ENCODE data around the gene TTC12.

Gene TTC12

DNA sequence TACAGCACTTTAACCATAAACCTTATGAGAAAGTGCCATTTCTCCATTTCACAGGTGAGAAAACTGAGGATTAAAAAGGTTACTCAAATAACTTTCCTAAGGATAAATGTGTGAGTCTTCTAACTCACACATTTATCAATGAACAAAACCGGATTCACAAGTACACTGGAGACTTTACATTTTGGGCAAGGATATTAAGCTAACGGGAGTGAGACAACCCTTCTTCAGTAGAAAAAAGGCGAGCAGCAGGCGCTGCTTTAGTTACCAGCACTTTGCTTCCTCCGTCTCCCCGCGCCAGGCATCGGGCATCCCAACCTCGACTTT lies 356 bp upstream of the TTC12 start:
- TF ChIP-seq, protein P1, sequence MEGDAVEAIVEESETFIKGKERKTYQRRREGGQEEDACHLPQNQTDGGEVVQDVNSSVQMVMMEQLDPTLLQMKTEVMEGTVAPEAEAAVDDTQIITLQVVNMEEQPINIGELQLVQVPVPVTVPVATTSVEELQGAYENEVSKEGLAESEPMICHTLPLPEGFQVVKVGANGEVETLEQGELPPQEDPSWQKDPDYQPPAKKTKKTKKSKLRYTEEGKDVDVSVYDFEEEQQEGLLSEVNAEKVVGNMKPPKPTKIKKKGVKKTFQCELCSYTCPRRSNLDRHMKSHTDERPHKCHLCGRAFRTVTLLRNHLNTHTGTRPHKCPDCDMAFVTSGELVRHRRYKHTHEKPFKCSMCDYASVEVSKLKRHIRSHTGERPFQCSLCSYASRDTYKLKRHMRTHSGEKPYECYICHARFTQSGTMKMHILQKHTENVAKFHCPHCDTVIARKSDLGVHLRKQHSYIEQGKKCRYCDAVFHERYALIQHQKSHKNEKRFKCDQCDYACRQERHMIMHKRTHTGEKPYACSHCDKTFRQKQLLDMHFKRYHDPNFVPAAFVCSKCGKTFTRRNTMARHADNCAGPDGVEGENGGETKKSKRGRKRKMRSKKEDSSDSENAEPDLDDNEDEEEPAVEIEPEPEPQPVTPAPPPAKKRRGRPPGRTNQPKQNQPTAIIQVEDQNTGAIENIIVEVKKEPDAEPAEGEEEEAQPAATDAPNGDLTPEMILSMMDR (IDR thresholded peaks at IDR 0.05; ENCODE audit: low read depth, low read length), result no peak
- peak overlapping the region; percentile 76 for H3K4me3 ChIP-seq (ENCODE audit: low read depth, low read length)

GRCh38 chr11:113315811-113316210 lies 1.4 kb downstream of the TTC12 start:
- TF ChIP-seq, protein P1 (IDR thresholded peaks at IDR 0.05; ENCODE audit: low read depth, low read length), result no peak
- H3K4me3 ChIP-seq (ENCODE audit: low read depth, low read length), result no peak overlapping the region

DNA sequence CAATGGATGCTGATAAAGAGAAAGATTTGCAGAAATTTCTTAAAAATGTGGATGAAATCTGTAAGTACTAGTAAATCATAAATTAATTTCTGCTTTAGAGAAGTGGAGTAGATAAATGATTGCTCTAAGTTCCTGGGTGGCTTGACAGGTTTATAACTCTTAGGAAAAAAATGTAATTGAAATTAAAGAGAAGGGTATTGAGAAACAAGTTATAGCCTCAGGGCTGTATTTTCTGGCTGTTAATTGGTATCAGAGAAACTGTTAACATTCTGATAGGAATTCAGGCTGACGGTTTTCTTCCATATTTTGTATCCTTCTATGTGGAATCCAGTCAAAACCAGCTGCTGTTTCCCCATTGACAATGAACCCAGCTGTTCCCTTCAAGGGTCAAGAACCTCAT lies 1.9 kb downstream of the TTC12 start:
- no peak overlapping the region for H3K4me3 ChIP-seq (ENCODE audit: low read depth, low read length)
- TF ChIP-seq, protein P1 (IDR thresholded peaks at IDR 0.05; ENCODE audit: low read depth, low read length), result no peak

- TF ChIP-seq, protein P1 (IDR thresholded peaks at IDR 0.05; ENCODE audit: low read depth, low read length), result no peak
- H3K4me3 ChIP-seq (ENCODE audit: low read depth, low read length), result no peak overlapping the region
Measured at GRCh38 chr11:113317339-113317738, 3.0 kb downstream of the TTC12 start.

DNA sequence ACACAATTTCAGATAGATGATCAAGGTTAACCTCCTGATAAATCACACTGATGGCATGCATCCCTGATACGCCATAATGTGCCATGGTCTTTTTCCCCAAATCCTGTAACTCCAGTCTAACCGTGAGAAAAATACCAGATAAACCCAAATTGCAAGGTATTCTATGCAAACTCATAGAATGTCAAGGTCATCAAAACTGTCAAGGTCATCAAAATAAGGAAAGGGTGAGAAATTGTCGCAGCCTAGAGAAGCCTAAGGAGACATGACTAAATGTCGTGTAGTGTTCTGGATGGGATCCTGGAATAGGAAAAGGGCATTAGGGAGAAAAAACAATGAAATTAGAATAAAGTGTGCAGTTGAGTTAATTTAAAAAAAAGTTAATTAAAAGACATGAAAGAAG lies 4.7 kb downstream of the TTC12 start:
- no peak overlapping the region for H3K4me3 ChIP-seq (ENCODE audit: low read depth, low read length)

DNA sequence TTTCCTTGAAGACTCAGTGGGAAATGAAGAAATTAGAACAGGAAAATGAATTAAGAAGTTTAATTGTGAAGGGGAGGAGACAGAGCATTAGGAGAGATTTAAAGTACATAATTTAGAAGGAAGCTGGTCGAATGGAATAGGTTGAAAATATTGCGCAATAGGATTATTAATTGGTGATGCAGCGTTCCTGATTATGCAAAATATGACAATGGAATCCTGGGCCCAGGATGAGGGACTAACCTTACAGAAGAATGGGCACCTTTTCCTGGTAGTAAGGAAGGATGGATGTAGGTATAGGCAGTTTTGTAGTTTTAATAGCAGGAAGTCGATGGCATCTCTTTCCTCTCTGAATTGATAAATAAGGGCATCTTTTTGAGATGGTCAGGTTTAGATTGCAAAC lies 7.8 kb downstream of the TTC12 start:
- H3K4me3 ChIP-seq (ENCODE audit: low read depth, low read length), result no peak overlapping the region
- TF ChIP-seq, protein P1 (IDR thresholded peaks at IDR 0.05; ENCODE audit: low read depth, low read length), result no peak

More for the DNA sequence above, 4.7 kb downstream of the TTC12 start:
- TF ChIP-seq, protein P1 (IDR thresholded peaks at IDR 0.05; ENCODE audit: low read depth, low read length), result no peak

DNA sequence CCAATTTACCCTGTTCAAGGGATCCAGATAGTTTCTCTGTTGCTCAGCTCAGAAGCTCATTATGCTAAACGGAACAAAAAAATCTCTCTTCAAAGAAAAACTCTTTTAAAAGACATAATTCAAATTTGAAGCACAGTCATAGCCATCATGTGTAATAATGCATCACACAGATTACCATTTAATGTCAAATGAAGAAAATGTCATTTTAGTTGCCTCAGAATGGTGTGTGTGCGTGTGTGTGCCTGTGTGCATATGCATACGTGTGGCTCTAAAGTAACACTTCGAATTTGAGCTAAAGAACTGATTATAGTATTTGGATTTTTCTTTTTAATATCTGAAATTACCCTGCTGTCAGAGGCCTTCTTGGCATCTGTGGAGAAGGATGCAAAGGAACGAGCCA lies 9.9 kb downstream of the TTC12 start:
- TF ChIP-seq, protein P1 (IDR thresholded peaks at IDR 0.05; ENCODE audit: low read depth, low read length), result no peak
- H3K4me3 ChIP-seq (ENCODE audit: low read depth, low read length), result no peak overlapping the region
